SK-N-SH treated with all-trans-retinoic acid at 6 μM for 48 hours (cell line): ENCODE measurements around the gene PRR15L.

Source experiments
- ATAC-seq: fragments of 200-7000 bp; cut with Tn5 transposase; 3 replicates; pipeline ENCODE4 v1.9.1; 2020; ENCODE audit warnings: mild to moderate bottlenecking, moderate library complexity
- ARNTL ChIP-seq: fragments of 450-650 bp; formaldehyde crosslinking; IDR thresholded peaks from 2 replicates; pipeline ENCODE4 v1.5.0; 2020; ENCODE audit warnings: low read depth, mild to moderate bottlenecking, moderate library complexity, borderline replicate concordance
- BACH2 ChIP-seq: fragments of 250-450 bp; sonication (Bioruptor Pico); IDR thresholded peaks from 2 replicates; pipeline ENCODE4 v1.9.0; 2021; ENCODE audit warnings: mild to moderate bottlenecking, borderline replicate concordance
- ESRRG ChIP-seq: fragments of 250-450 bp; sonication (Bioruptor Pico); IDR thresholded peaks from 2 replicates; pipeline ENCODE4 v1.6.1; 2021; ENCODE audit warnings: mild to moderate bottlenecking
- GLIS3 ChIP-seq: fragments of 250-450 bp; sonication (Bioruptor Pico); IDR thresholded peaks from 2 replicates; pipeline ENCODE4 v1.5.0; 2020; ENCODE audit warnings: mild to moderate bottlenecking, moderate library complexity
- ISL1 ChIP-seq: fragments of 250-450 bp; sonication (Bioruptor Pico); IDR thresholded peaks from 2 replicates; pipeline ENCODE4 v2.1.2; 2022; ENCODE audit warnings: mild to moderate bottlenecking, moderate library complexity
- OSR1 ChIP-seq: fragments of 250-450 bp; sonication (Bioruptor Pico); IDR thresholded peaks from 2 replicates; pipeline ENCODE4 v1.8.0; 2022; ENCODE audit warnings: moderate library complexity, mild to moderate bottlenecking, inconsistent platforms
- PPARA ChIP-seq: fragments of 250-450 bp; sonication (Bioruptor Pico); IDR thresholded peaks from 2 replicates; pipeline ENCODE4 v1.5.0; 2020; ENCODE audit warnings: mild to moderate bottlenecking, borderline replicate concordance
- RARB ChIP-seq: fragments of 250-450 bp; sonication (Bioruptor Pico); IDR thresholded peaks from 2 replicates; pipeline ENCODE4 v1.8.0; 2021; ENCODE audit warnings: mild to moderate bottlenecking, moderate library complexity
- SNAI2 ChIP-seq: fragments of 250-450 bp; sonication (Bioruptor Pico); IDR thresholded peaks from 2 replicates; pipeline ENCODE4 v1.5.0; 2020; ENCODE audit warnings: mild to moderate bottlenecking, moderate library complexity
- TCF4 ChIP-seq: fragments of 250-450 bp; sonication (Bioruptor Pico); IDR thresholded peaks from 2 replicates; pipeline ENCODE4 v1.8.0; 2021; ENCODE audit warnings: mild to moderate bottlenecking, moderate library complexity, borderline replicate concordance
- TOX ChIP-seq: fragments of 250-450 bp; sonication (Bioruptor Pico); IDR thresholded peaks from 2 replicates; pipeline ENCODE4 v1.8.0; 2021; ENCODE audit warnings: mild to moderate bottlenecking, moderate library complexity, borderline replicate concordance
- ZFP3 ChIP-seq: fragments of 250-450 bp; sonication (Bioruptor Pico); IDR thresholded peaks from 2 replicates; pipeline ENCODE4 v1.5.0; 2020; ENCODE audit warnings: mild to moderate bottlenecking, moderate library complexity
- ZFP30 ChIP-seq: fragments of 450-650 bp; formaldehyde crosslinking; IDR thresholded peaks from 2 replicates; pipeline ENCODE4 v1.5.0; 2022; ENCODE audit warnings: mild to moderate bottlenecking, moderate library complexity
- ZNF565 ChIP-seq: fragments of 450-650 bp; formaldehyde crosslinking; conservative IDR thresholded peaks from 2 replicates; pipeline ENCODE4 v1.5.0; 2020; ENCODE audit warnings: low read depth, mild to moderate bottlenecking, moderate library complexity
- ZNF70 ChIP-seq: fragments of 450-650 bp; formaldehyde crosslinking; IDR thresholded peaks from 2 replicates; pipeline ENCODE4 v1.5.0; 2020; ENCODE audit warnings: mild to moderate bottlenecking, moderate library complexity
- ZNF8 ChIP-seq: fragments of 450-650 bp; formaldehyde crosslinking; IDR thresholded peaks from 2 replicates; pipeline ENCODE4 v1.5.0; 2020; ENCODE audit warnings: mild to moderate bottlenecking, moderate library complexity
- TF ChIP-seq, protein P1 (sequence below): fragments of 250-450 bp; sonication (Bioruptor Pico); IDR thresholded peaks from 2 replicates; pipeline ENCODE4 v1.5.1; 2020; ENCODE audit warnings: low read depth, mild to moderate bottlenecking, moderate library complexity
- TF ChIP-seq, protein P2 (sequence below): fragments of 250-450 bp; sonication (Bioruptor Pico); IDR thresholded peaks from 2 replicates; pipeline ENCODE4 v1.8.0; 2021; ENCODE audit warnings: low read depth, mild to moderate bottlenecking, moderate library complexity, borderline replicate concordance
- TF ChIP-seq, protein P3 (sequence below): fragments of 250-450 bp; sonication (Bioruptor Pico); IDR thresholded peaks from 2 replicates; pipeline ENCODE4 v1.5.0; 2020; ENCODE audit warnings: mild to moderate bottlenecking, moderate library complexity
- TF ChIP-seq, protein P4 (sequence below): fragments of 250-450 bp; sonication (Bioruptor Pico); IDR thresholded peaks from 2 replicates; pipeline ENCODE4 v1.8.0; 2020; ENCODE audit warnings: mild to moderate bottlenecking, moderate library complexity, borderline replicate concordance

PRR15L gene

DNA sequence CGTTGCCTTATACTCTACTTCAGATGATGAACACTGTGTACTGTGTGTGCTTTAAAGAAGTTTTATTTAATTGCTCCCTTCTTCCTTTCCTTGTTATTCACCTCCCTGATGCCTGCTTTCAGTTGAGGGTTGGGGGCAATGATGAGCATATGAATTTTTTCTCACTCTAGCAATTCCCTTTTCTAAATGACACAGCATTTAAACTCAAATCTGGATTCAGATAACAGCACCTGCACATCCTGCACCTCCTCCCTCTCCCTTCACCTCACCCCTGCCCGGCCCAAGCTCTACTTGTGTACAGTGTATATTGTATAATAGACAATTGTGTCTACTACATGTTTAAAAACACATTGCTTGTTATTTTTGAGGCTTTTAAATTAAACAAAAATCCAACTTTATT lies 29.3 kb downstream of the PRR15L start:
- TF ChIP-seq ESRRG (CRISPR knock-in tag), result no peak
- TF ChIP-seq ARNTL, result no peak
- TF ChIP-seq, protein P1, sequence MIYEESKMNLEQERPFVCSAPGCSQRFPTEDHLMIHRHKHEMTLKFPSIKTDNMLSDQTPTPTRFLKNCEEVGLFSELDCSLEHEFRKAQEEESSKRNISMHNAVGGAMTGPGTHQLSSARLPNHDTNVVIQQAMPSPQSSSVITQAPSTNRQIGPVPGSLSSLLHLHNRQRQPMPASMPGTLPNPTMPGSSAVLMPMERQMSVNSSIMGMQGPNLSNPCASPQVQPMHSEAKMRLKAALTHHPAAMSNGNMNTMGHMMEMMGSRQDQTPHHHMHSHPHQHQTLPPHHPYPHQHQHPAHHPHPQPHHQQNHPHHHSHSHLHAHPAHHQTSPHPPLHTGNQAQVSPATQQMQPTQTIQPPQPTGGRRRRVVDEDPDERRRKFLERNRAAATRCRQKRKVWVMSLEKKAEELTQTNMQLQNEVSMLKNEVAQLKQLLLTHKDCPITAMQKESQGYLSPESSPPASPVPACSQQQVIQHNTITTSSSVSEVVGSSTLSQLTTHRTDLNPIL, result no peak
- no peak for TF ChIP-seq BACH2 (CRISPR knock-in tag)
- TF ChIP-seq TOX (CRISPR knock-in tag), result no peak
- TF ChIP-seq ISL1 (CRISPR knock-in tag), result no peak
- TF ChIP-seq, protein P2, sequence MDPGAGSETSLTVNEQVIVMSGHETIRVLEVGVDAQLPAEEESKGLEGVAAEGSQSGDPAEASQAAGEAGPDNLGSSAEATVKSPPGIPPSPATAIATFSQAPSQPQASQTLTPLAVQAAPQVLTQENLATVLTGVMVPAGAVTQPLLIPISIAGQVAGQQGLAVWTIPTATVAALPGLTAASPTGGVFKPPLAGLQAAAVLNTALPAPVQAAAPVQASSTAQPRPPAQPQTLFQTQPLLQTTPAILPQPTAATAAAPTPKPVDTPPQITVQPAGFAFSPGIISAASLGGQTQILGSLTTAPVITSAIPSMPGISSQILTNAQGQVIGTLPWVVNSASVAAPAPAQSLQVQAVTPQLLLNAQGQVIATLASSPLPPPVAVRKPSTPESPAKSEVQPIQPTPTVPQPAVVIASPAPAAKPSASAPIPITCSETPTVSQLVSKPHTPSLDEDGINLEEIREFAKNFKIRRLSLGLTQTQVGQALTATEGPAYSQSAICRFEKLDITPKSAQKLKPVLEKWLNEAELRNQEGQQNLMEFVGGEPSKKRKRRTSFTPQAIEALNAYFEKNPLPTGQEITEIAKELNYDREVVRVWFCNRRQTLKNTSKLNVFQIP (CRISPR knock-in tag), result no peak
- no peak for TF ChIP-seq RARB (CRISPR knock-in tag)
- TF ChIP-seq PPARA, result no peak
- no peak for TF ChIP-seq SNAI2
- no peak for TF ChIP-seq ZNF70
- TF ChIP-seq, protein P3, sequence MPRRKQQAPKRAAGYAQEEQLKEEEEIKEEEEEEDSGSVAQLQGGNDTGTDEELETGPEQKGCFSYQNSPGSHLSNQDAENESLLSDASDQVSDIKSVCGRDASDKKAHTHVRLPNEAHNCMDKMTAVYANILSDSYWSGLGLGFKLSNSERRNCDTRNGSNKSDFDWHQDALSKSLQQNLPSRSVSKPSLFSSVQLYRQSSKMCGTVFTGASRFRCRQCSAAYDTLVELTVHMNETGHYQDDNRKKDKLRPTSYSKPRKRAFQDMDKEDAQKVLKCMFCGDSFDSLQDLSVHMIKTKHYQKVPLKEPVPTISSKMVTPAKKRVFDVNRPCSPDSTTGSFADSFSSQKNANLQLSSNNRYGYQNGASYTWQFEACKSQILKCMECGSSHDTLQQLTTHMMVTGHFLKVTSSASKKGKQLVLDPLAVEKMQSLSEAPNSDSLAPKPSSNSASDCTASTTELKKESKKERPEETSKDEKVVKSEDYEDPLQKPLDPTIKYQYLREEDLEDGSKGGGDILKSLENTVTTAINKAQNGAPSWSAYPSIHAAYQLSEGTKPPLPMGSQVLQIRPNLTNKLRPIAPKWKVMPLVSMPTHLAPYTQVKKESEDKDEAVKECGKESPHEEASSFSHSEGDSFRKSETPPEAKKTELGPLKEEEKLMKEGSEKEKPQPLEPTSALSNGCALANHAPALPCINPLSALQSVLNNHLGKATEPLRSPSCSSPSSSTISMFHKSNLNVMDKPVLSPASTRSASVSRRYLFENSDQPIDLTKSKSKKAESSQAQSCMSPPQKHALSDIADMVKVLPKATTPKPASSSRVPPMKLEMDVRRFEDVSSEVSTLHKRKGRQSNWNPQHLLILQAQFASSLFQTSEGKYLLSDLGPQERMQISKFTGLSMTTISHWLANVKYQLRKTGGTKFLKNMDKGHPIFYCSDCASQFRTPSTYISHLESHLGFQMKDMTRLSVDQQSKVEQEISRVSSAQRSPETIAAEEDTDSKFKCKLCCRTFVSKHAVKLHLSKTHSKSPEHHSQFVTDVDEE (CRISPR knock-in tag), result no peak
- ATAC-seq, result no peak

DNA sequence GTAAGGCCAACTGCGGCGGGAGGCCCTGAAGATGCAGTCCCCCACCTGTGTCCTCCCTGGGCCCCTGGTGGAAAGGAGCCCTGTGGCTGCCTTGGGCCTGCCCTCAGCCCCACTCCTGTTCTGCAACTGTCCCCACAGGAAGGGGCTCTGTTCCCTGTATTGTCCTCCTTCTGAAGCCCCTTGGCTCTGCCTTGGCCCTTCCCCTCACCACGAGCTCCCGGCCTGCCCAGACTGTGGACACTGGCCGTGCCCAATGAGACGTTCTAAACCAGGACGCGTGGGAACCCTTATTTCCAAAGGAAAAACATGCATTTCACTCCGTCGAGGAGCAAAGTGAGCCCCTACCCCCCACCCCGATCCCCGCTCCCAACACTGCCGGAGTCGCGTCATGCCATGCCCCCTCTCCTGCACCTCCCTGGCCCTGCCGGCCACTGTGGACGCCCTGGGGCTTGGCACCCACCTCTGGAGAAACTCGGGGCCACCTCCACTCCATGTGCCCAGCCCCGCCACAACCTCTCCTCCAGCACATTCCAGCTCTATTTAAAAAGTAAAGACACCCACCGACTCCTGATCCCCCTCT lies 29.8 kb downstream of the PRR15L start:
- no peak for ATAC-seq
- TF ChIP-seq ZNF70 (no peak), BACH2 (CRISPR knock-in tag) (no peak), RARB (CRISPR knock-in tag) (no peak), ZNF565 (CRISPR knock-in tag) (no peak), TCF4 (CRISPR knock-in tag) (no peak), TOX (CRISPR knock-in tag) (no peak), SNAI2 (no peak), ZFP30 (CRISPR knock-in tag) (no peak), ZNF8 (CRISPR knock-in tag) (no peak), ISL1 (CRISPR knock-in tag) (no peak), ZFP3 (CRISPR knock-in tag) (no peak), OSR1 (CRISPR knock-in tag) (no peak), ESRRG (CRISPR knock-in tag) (no peak), ARNTL (no peak)
- TF ChIP-seq, protein P1, result no peak
- TF ChIP-seq, protein P4, sequence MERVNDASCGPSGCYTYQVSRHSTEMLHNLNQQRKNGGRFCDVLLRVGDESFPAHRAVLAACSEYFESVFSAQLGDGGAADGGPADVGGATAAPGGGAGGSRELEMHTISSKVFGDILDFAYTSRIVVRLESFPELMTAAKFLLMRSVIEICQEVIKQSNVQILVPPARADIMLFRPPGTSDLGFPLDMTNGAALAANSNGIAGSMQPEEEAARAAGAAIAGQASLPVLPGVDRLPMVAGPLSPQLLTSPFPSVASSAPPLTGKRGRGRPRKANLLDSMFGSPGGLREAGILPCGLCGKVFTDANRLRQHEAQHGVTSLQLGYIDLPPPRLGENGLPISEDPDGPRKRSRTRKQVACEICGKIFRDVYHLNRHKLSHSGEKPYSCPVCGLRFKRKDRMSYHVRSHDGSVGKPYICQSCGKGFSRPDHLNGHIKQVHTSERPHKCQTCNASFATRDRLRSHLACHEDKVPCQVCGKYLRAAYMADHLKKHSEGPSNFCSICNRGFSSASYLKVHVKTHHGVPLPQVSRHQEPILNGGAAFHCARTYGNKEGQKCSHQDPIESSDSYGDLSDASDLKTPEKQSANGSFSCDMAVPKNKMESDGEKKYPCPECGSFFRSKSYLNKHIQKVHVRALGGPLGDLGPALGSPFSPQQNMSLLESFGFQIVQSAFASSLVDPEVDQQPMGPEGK, result no peak

DNA sequence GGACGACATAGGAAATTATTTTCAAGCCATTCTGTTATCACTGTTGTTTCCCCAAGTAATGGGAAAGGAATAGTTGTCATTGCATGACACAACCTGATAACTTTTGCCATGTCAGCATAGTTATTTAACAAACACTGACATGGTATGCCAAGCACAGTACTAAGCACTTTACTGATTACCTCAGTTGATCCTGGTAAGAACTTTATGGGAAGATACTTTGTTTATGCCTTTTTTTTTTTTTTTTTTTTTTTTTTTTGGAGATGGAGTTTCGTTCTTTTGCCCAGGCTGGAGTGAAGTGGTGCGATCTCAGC lies 32.0 kb downstream of the PRR15L start:
- no peak for TF ChIP-seq GLIS3 (CRISPR knock-in tag)
- TF ChIP-seq, protein P3 (CRISPR knock-in tag), result no peak
- TF ChIP-seq ZNF70, result no peak
- no peak for TF ChIP-seq ESRRG (CRISPR knock-in tag)
- TF ChIP-seq, protein P2 (CRISPR knock-in tag), result no peak
- no peak for ATAC-seq
